22Rv1 (cell line): ENCODE data around the gene MAN1C1.

Source experiments
- ZFX ChIP-seq: fragments of 450-650 bp; IDR thresholded peaks from 2 replicates; pipeline ENCODE4 v1.6.1; 2017; ENCODE audit warnings: antibody characterized with exemption, borderline replicate concordance
- TF ChIP-seq, protein P1 (sequence below): fragments of 450-650 bp; IDR thresholded peaks from 2 replicates; pipeline ENCODE4 v1.5.1; 2017; ENCODE audit warnings: mild to moderate bottlenecking

GRCh38 chr1:25590096-25590824 is 26.3 kb upstream of the MAN1C1 start:
- TF ChIP-seq, protein P1, sequence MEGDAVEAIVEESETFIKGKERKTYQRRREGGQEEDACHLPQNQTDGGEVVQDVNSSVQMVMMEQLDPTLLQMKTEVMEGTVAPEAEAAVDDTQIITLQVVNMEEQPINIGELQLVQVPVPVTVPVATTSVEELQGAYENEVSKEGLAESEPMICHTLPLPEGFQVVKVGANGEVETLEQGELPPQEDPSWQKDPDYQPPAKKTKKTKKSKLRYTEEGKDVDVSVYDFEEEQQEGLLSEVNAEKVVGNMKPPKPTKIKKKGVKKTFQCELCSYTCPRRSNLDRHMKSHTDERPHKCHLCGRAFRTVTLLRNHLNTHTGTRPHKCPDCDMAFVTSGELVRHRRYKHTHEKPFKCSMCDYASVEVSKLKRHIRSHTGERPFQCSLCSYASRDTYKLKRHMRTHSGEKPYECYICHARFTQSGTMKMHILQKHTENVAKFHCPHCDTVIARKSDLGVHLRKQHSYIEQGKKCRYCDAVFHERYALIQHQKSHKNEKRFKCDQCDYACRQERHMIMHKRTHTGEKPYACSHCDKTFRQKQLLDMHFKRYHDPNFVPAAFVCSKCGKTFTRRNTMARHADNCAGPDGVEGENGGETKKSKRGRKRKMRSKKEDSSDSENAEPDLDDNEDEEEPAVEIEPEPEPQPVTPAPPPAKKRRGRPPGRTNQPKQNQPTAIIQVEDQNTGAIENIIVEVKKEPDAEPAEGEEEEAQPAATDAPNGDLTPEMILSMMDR = peak; percentile 25
- no peak for TF ChIP-seq ZFX
